Measurements from ENCODE around the gene PSMA7. TPM values are rescaled to one million over a fixed set of nuclear protein-coding genes. Genes with fewer than 3 reads are reported as not detected.

Gene PSMA7
- total and polyA plus RNA-seq, 4 donors: 109 to 342 (median 196) TPM

- WGBS: 40% methylated on average over 9 of the region's 9 CpGs
- H3K27me3 ChIP-seq (ENCODE audit: control insufficient read depth in 4 of 4, insufficient read depth in 4 of 4, low read length in 3 of 4): no peaks in the 10 kb centered on the region
- no peaks in the 10 kb centered on the region for H3K9me3 ChIP-seq (ENCODE audit: control insufficient read depth in 4 of 4, low read length in 3 of 4)
- peaks cover 0 to 19% (median 6%) of the 10 kb centered on the region in 4 donors for H3K36me3 ChIP-seq (ENCODE audit: control insufficient read depth in 4 of 4, insufficient read depth in 3 of 4, low read depth in 1 of 4, low read length in 3 of 4)
- no peak for DNase-seq (ENCODE audit: low spot score)
- H3K4me1 ChIP-seq (ENCODE audit: control insufficient read depth in 4 of 4, insufficient read depth in 4 of 4, low read length in 3 of 4): peaks cover 3 to 37% (median 11%) of the 10 kb centered on the region in 4 donors
- peak; percentile 75 for TF ChIP-seq MAX (IDR thresholded peaks at IDR 0.05)
- TF ChIP-seq CTCF (IDR thresholded peaks at IDR 0.05; ENCODE audit: low read depth, low read length, missing input control): no peak
- TF ChIP-seq EGR1 (IDR thresholded peaks at IDR 0.05; ENCODE audit: low read depth in 2 of 2): peak in 1 of 2 donors; percentile 36
- no peak for TF ChIP-seq NR2F2 (IDR thresholded peaks at IDR 0.05)
- TF ChIP-seq YY1 (IDR thresholded peaks at IDR 0.05): peak; percentile 84
- peak; percentile 68 for TF ChIP-seq TAF1 (conservative IDR thresholded peaks at IDR 0.05)
- TF ChIP-seq SP1 (IDR thresholded peaks at IDR 0.05): peak; percentile 66
- peak in 1 of 2 donors; percentile 32 for TF ChIP-seq JUND (IDR thresholded peaks at IDR 0.05)
- no peak for TF ChIP-seq ZBTB33 (IDR thresholded peaks at IDR 0.05)
- peak; percentile 56 for TF ChIP-seq FOXA1 (IDR thresholded peaks at IDR 0.05)
- TF ChIP-seq HNF4A (conservative IDR thresholded peaks at IDR 0.05): peak; percentile 45 to 68
- TF ChIP-seq REST (IDR thresholded peaks at IDR 0.05): peak; percentile 87
- TF ChIP-seq ATF3 (IDR thresholded peaks at IDR 0.05): no peak
- TF ChIP-seq RXRA (IDR thresholded peaks at IDR 0.05): peak; percentile 53 to 79
- no peak for TF ChIP-seq HNF4G (IDR thresholded peaks at IDR 0.05)
- TF ChIP-seq RAD21 (IDR thresholded peaks at IDR 0.05): peak; percentile 26 to 27
- TF ChIP-seq GABPA (IDR thresholded peaks at IDR 0.05 in 1 of 2, conservative IDR thresholded peaks at IDR 0.05 in 1 of 2): peak in 1 of 2 donors; percentile 68
- TF ChIP-seq FOXA2 (IDR thresholded peaks at IDR 0.05): no peak
- H3K4me3 ChIP-seq (ENCODE audit: low read depth in 1 of 3, low read length in 3 of 3): no peak overlapping the region
- peak overlapping the region; percentile 97 to 98 for H3K27ac ChIP-seq (ENCODE audit: low read depth in 1 of 2, low read length in 2 of 2)
- peak overlapping the region in 1 of 2 donors; percentile 75 for H3K9ac ChIP-seq (ENCODE audit: low read depth in 1 of 2, low read length in 2 of 2)
These were observed 34.1 kb upstream of the PSMA7 start for GRCh38 chr20:62177307-62177706.

Measured in liver (tissue), 9 donors.